Left hindlimb (tissue), 1 donor: Measurements from ENCODE around the gene SQSTM1.

ENCODE experiments used
- DNase-seq: peaks from one replicate; pipeline ENCODE4 v3.0.0-alpha.2; 2018

The SQSTM1 gene

DNA sequence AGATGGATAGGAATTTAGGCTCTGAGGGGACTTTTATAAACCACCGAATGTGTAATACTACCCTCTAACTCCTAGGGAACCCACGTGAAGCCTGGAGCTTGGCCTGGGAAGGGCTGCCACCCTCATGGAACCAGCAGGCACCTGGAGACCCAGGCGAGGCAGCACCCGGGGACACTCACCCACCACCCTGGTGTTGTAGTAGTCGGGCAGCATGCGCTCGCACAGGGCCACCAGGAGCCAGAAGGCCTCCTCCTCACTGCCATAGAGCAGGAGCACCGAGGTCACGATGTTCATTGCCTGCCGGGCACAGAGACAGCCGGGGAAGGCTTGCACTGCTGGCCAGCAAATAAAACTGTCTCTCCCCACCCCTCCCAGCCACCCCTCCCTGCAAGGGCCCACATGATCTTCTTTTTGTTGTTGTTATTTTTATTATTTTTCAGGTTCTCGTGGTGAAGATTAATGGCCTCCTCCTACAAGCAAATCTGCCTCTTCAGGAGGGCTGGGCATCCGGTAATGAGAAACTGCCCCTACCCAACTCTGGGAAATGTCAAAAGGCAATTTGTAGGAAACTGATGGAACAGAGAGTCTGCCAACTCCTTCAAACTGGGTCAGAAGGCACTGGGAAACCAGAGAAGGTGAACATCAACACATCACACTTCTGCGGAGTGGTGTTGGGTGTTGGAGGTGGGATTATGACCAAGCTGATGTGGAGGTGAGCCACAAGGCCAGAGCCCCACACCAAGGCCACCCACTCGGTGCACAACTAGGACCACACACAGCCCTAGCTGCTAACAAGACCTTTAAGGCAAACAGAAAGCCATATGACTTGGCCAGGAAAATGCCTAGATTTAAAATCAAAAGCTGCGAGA lies 55.3 kb downstream of the SQSTM1 start:
- DNase-seq = peak; percentile 14

GRCh38 chr5:179876610-179876952 lies 55.9 kb downstream of the SQSTM1 start:
- DNase-seq = no peak

DNA sequence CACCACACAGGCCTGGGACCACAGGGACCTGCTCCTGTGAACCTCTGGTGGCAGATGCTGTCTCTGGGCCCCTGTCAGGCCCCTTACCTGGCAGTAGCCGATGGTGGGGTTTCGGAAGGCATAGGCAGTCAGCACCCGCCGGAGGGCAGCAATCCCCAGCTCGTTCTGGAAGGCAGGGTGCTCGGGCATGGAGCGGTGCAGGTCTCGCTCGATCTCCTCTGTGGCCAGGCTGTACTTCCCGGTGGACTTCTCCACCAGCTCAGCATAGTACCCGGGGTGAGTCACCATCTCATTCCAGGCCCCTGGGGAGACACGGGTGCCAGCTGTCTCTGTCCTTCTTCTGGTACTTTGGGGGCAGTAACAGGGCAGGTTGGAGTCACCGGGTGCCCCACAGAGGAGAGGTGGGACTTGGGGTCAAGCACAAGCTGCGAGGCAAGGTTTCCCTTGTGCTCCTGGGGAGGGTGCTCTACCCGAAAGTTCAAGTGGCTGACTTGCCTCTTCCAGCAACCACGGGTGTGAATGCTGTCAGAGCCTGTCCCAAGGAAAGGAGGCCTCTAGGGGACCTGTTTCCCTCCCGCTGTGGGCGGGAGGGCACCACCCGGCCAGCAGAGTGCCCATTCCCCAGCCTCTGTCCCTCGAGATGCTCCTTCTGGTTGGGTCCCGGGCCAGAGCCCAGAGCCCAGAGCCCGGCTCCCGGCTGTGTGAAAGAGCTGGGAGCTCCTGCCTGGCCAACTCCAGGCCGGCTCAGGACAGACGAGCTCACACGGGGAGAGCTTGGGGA lies 57.7 kb downstream of the SQSTM1 start:
- peak; percentile 22 for DNase-seq

GRCh38 chr5:179879003-179879689 lies 58.4 kb downstream of the SQSTM1 start:
- peak; percentile 22 for DNase-seq

GRCh38 chr5:179879690-179880010 lies 58.9 kb downstream of the SQSTM1 start:
- DNase-seq = peak; percentile 4

DNA sequence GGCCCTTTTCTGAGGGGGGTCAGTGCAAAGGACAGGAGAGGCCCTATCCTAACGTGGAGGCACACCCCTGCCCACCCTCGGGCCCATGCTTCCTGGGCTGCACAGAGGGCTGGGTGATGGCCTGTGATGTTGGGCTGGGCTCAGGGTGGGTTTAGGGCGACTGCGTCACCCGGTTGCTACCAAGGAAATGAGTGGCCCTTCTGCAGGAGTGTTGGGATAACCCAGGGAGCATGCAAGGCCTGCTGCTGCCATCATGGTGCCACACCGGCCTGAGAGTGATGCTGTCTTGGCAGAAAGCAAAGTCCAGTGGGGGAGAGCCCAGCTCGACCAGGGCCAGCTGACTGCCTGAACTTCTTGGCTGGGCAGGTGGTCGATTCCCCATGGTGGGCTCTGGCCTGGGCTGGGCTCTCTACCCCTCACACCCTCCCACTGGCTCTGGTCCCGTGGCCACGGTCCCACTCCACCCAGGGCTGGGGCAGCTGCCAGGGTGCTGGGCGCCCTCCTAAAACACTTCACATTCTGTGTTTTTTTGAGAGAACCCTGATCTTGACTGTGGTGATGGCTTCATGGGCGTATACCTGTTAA lies 59.5 kb downstream of the SQSTM1 start:
- peak; percentile 31 for DNase-seq

DNA sequence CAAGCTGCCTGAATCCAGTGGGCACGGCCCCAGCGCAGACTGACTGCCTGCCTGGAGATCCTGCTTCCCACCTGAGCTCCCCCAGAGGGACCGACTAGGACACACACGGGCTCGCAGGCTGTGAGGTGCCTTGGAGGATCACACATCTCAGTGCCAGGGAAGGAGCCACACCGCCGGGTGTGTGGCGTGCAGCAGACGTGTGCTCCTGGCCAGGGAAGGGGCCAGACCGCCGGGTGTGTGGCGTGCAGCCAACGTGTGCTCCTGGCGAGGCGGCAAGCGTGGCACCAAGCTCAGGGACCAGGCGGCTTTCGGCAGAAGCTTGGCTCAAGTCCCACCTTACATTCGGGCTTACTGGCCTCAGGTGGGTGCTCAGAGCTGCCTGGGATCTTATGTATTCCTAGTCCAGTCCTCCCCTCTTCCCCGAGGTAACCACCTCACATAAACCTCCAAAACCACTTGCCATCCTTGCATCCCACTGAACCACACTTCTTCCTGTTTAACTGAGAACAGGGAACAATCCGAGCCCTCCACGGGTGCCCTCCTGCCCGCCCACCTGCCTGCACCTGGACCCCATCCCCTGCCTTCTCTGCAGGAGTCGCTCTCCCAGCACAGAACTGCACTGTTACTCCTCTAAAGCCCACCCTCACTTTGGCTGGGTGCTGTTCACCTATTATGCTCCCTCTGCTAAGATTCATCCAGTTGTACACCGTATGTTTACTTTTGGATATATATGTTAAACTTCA lies 60.3 kb downstream of the SQSTM1 start:
- DNase-seq = peak; percentile 21

- DNase-seq = peak; percentile 2
Measured at GRCh38 chr5:179882338-179882737, 61.6 kb downstream of the SQSTM1 start.

DNA sequence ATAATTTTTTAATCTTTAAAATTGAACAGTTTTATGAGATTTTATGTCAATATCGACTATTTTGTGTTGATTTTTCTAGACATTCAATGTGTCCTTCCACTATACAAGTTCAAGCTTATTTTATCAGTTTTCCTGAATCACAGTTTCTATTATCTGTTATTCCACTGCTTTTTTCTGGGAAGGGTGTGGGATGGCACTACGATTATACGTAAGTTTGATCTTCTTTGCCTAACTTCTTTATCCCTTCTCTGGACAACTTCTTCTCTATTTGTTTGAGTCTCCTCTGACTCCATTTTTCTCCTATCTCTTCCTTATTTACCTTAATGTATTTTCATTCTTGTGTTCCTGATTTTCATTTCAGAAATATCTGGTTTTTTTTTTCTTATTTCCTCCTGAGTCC lies 62.5 kb downstream of the SQSTM1 start:
- no peak for DNase-seq

- peak; percentile 3 for DNase-seq
Measured at GRCh38 chr5:179885491-179886090, 64.9 kb downstream of the SQSTM1 start.

DNA sequence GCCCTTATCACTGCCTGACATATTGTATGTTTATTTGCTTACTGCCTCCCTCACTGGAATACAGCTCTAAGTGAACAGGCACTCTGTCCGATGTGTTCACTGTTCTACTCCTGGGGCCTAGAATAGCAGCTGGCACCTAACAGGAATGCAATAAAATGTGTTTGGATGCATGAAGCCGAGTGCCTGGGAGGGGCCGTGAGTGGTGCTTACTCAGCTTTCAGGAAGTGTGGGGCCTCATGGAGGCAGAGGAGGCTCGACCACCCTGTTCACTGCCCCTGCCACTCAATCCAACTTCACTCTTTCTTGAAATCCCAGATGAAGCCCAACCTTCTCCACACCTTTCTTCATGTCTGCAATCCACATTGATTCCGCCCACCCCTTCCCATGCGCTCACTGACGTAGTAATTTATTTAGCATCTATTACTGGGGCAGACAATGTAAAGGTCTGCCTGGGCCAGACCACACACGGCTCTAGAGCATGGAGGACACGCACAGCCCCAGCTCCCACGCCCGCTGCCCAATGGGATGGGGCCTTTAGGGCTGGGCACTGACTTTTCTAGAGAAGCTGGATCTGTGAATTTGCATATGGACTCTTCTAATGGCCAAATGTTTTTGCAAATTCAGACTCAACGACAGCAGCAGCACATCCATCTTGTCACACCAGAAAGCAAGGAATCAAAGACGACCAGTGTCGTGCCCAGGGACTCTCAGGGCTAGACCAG lies 65.6 kb downstream of the SQSTM1 start:
- peak; percentile 2 for DNase-seq

- DNase-seq = peak; percentile 3
Measured at GRCh38 chr5:179887095-179887494, 66.4 kb downstream of the SQSTM1 start.
